Measurements from ENCODE around the gene IGSF10. TPM values are rescaled to one million over a fixed set of nuclear protein-coding genes. Genes with fewer than 3 reads are reported as not detected.
A peak's percentile ranks its signal among the peaks of the same experiment; 100 is the strongest.

Gene IGSF10
- polyA plus RNA-seq, 1 donor (not counting 4 experiments of a cell fraction or from before 2014, with no cell fraction given) = under 0.01 TPM

GRCh38 chr3:151426341-151426657, 34.6 kb downstream of the IGSF10 start:
- Histone ChIP-seq H3K79me2 (ENCODE audit: control insufficient read depth, insufficient read depth, low read length) (no peaks in the 10 kb centered on the region), H3K9me1 (ENCODE audit: control insufficient read depth, extremely low read depth, insufficient read depth, low read length) (no peaks in the 10 kb centered on the region), H3K9me3 (ENCODE audit: control insufficient read depth, low read depth, low read length) (no peaks in the 10 kb centered on the region), H3K4me2 (ENCODE audit: control insufficient read depth, extremely low read depth, insufficient read depth, low read depth, low read length) (no peak overlapping the region), H3K27me3 (ENCODE audit: control insufficient read depth, extremely low read depth, insufficient read depth, low read length) (no peaks in the 10 kb centered on the region), H4K20me1 (ENCODE audit: control insufficient read depth, extremely low read depth, insufficient read depth, low read length) (no peaks in the 10 kb centered on the region), H3K4me3 (ENCODE audit: control insufficient read depth in 2 of 3, extremely low read depth in 1 of 3, insufficient read depth in 2 of 3, low read depth in 1 of 3, low read length in 3 of 3) (no peak overlapping the region), H3K27ac (ENCODE audit: control insufficient read depth, insufficient read depth, low read length) (no peak overlapping the region), H3K4me1 (ENCODE audit: control insufficient read depth, extremely low read depth, insufficient read depth, low read length) (no peaks in the 10 kb centered on the region), H2AFZ (ENCODE audit: control insufficient read depth, low read length) (no peak overlapping the region), H3K9ac (ENCODE audit: control insufficient read depth, extremely low read depth, insufficient read depth, low read length) (no peak overlapping the region), H3K36me3 (ENCODE audit: control insufficient read depth in 2 of 2, extremely low read depth in 1 of 2, insufficient read depth in 2 of 2, low read length in 2 of 2) (no peaks in the 10 kb centered on the region)
- dilution Hi-C loops (cut with MboI; ENCODE audit: extremely low pct_ligation_motif_present, low sequenced_read_pairs) = no loop called here
- FAIRE-seq (no peak), DNase-seq (ENCODE audit: low read depth, low spot score) (no peak)
- TF ChIP-seq, protein P1, sequence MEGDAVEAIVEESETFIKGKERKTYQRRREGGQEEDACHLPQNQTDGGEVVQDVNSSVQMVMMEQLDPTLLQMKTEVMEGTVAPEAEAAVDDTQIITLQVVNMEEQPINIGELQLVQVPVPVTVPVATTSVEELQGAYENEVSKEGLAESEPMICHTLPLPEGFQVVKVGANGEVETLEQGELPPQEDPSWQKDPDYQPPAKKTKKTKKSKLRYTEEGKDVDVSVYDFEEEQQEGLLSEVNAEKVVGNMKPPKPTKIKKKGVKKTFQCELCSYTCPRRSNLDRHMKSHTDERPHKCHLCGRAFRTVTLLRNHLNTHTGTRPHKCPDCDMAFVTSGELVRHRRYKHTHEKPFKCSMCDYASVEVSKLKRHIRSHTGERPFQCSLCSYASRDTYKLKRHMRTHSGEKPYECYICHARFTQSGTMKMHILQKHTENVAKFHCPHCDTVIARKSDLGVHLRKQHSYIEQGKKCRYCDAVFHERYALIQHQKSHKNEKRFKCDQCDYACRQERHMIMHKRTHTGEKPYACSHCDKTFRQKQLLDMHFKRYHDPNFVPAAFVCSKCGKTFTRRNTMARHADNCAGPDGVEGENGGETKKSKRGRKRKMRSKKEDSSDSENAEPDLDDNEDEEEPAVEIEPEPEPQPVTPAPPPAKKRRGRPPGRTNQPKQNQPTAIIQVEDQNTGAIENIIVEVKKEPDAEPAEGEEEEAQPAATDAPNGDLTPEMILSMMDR (optimal IDR thresholded peaks at IDR 0.05 in 1 of 3, IDR thresholded peaks at IDR 0.05 in 1 of 3, conservative IDR thresholded peaks at IDR 0.05 in 1 of 3; ENCODE audit: extremely low read depth in 1 of 3, insufficient read depth in 2 of 3, low read length in 3 of 3) = no peak
- TF ChIP-seq EZH2 (IDR thresholded peaks at IDR 0.05; ENCODE audit: low read length) = no peak

- no peaks in the 10 kb centered on the region for H3K79me2 ChIP-seq (ENCODE audit: control insufficient read depth, insufficient read depth, low read length)
- H3K27ac ChIP-seq (ENCODE audit: control insufficient read depth, insufficient read depth, low read length) = no peak overlapping the region
- H3K27me3 ChIP-seq (ENCODE audit: control insufficient read depth, extremely low read depth, insufficient read depth, low read length) = no peaks in the 10 kb centered on the region
- H3K36me3 ChIP-seq (ENCODE audit: control insufficient read depth in 2 of 2, extremely low read depth in 1 of 2, insufficient read depth in 2 of 2, low read length in 2 of 2) = no peaks in the 10 kb centered on the region
- no peaks in the 10 kb centered on the region for H4K20me1 ChIP-seq (ENCODE audit: control insufficient read depth, extremely low read depth, insufficient read depth, low read length)
- H3K4me2 ChIP-seq (ENCODE audit: control insufficient read depth, extremely low read depth, insufficient read depth, low read depth, low read length) = no peak overlapping the region
- H2AFZ ChIP-seq (ENCODE audit: control insufficient read depth, low read length) = no peak overlapping the region
- no peaks in the 10 kb centered on the region for H3K9me1 ChIP-seq (ENCODE audit: control insufficient read depth, extremely low read depth, insufficient read depth, low read length)
- no peaks in the 10 kb centered on the region for H3K9me3 ChIP-seq (ENCODE audit: control insufficient read depth, low read depth, low read length)
- dilution Hi-C loops (cut with MboI; ENCODE audit: extremely low pct_ligation_motif_present, low sequenced_read_pairs) = no loop called here
- no peak for DNase-seq (ENCODE audit: low read depth, low spot score)
- FAIRE-seq = no peak
- no peak overlapping the region for H3K4me3 ChIP-seq (ENCODE audit: control insufficient read depth in 2 of 3, extremely low read depth in 1 of 3, insufficient read depth in 2 of 3, low read depth in 1 of 3, low read length in 3 of 3)
- TF ChIP-seq EZH2 (IDR thresholded peaks at IDR 0.05; ENCODE audit: low read length) = no peak
- TF ChIP-seq, protein P1 (optimal IDR thresholded peaks at IDR 0.05 in 1 of 3, IDR thresholded peaks at IDR 0.05 in 1 of 3, conservative IDR thresholded peaks at IDR 0.05 in 1 of 3; ENCODE audit: extremely low read depth in 1 of 3, insufficient read depth in 2 of 3, low read length in 3 of 3) = peak in 2 of 3 experiments; percentile 26 to 32
- no peaks in the 10 kb centered on the region for H3K4me1 ChIP-seq (ENCODE audit: control insufficient read depth, extremely low read depth, insufficient read depth, low read length)
- H3K9ac ChIP-seq (ENCODE audit: control insufficient read depth, extremely low read depth, insufficient read depth, low read length) = no peak overlapping the region
Observed at GRCh38 chr3:151425627-151426340, 35.1 kb downstream of the IGSF10 start.
